H9 (cell line): ENCODE measurements around the gene PRTFDC1. TPM values are rescaled to one million over a fixed set of nuclear protein-coding genes. Genes with fewer than 3 reads are reported as not detected.

ENCODE experiments used
- DNase-seq: peaks from one replicate; pipeline ENCODE4 v3.0.0-alpha.2; 2017
- H2AFZ ChIP-seq: one replicate; pipeline ENCODE4 v1.6.1; 2013; ENCODE audit warnings: mild to moderate bottlenecking, low read length, control low read depth, moderate library complexity
- H2AK5ac ChIP-seq: 2 replicates; pipeline ENCODE4 v1.6.1; 2013; ENCODE audit warnings: low read length, control low read depth, mixed read lengths; ENCODE audit not compliant: insufficient read length
- H2BK120ac ChIP-seq: one replicate; pipeline ENCODE4 v1.6.1; 2013; ENCODE audit warnings: low read depth, mild to moderate bottlenecking, low read length, control low read depth, inconsistent platforms; ENCODE audit not compliant: poor library complexity, severe bottlenecking
- H2BK12ac ChIP-seq: 2 replicates; pipeline ENCODE4 v1.6.1; 2013; ENCODE audit warnings: low read length, control low read depth, mixed read lengths, low read depth; ENCODE audit not compliant: insufficient read length
- H2BK15ac ChIP-seq: 2 replicates; pipeline ENCODE4 v1.6.1; 2013; ENCODE audit warnings: low read depth, low read length, control low read depth
- H2BK20ac ChIP-seq: one replicate; pipeline ENCODE4 v1.6.1; 2013; ENCODE audit warnings: low read depth, mild to moderate bottlenecking, low read length, control low read depth, inconsistent platforms; ENCODE audit not compliant: poor library complexity, severe bottlenecking
- H2BK5ac ChIP-seq: 2 replicates; pipeline ENCODE4 v1.6.1; 2013; ENCODE audit warnings: low read length, control low read depth, mixed read lengths; ENCODE audit not compliant: insufficient read length
- H3K14ac ChIP-seq: 2 replicates; pipeline ENCODE4 v1.6.1; 2013; ENCODE audit warnings: low read length, control low read depth; ENCODE audit not compliant: insufficient read depth
- H3K18ac ChIP-seq: 2 replicates; pipeline ENCODE4 v1.6.1; 2013; ENCODE audit warnings: low read depth, mild to moderate bottlenecking, mixed read lengths, low read length, control low read depth; ENCODE audit not compliant: insufficient read length
- H3K23ac ChIP-seq: 2 replicates; pipeline ENCODE4 v1.6.1; 2013; ENCODE audit warnings: low read length, control low read depth, mixed read lengths, low read depth; ENCODE audit not compliant: insufficient read length
- H3K23me2 ChIP-seq: 2 replicates; pipeline ENCODE4 v1.6.1; 2013; ENCODE audit warnings: low read depth, mild to moderate bottlenecking, mixed read lengths, low read length, control low read depth; ENCODE audit not compliant: insufficient read length, poor library complexity, severe bottlenecking
- H3K27ac ChIP-seq: 2 replicates; pipeline ENCODE4 v1.5.1; 2013; ENCODE audit warnings: low read length, control low read depth, mixed read lengths, low read depth; ENCODE audit not compliant: insufficient read length
- H3K27me3 ChIP-seq: 2 replicates; pipeline ENCODE4 v1.6.1; 2013; ENCODE audit warnings: low read length, control low read depth, inconsistent platforms; ENCODE audit not compliant: insufficient read depth
- H3K4ac ChIP-seq: 2 replicates; pipeline ENCODE4 v1.6.1; 2013; ENCODE audit warnings: low read depth, mild to moderate bottlenecking, control low read depth, inconsistent platforms, low read length, moderate library complexity
- H3K4me1 ChIP-seq: 2 replicates; pipeline ENCODE4 v1.6.1; 2013; ENCODE audit warnings: low read length, control low read depth, inconsistent platforms; ENCODE audit not compliant: insufficient read depth
- H3K4me2 ChIP-seq: 2 replicates; pipeline ENCODE4 v1.6.1; 2013; ENCODE audit warnings: low read length, control low read depth, mixed read lengths; ENCODE audit not compliant: insufficient read length, insufficient read depth
- H3K56ac ChIP-seq: 2 replicates; pipeline ENCODE4 v1.6.1; 2013; ENCODE audit warnings: low read depth, mild to moderate bottlenecking, mixed read lengths, low read length, control low read depth; ENCODE audit not compliant: insufficient read length
- H3K79me1 ChIP-seq: 2 replicates; pipeline ENCODE4 v1.6.1; 2013; ENCODE audit warnings: low read depth, mild to moderate bottlenecking, moderate library complexity, low read length, control low read depth, inconsistent platforms; ENCODE audit not compliant: insufficient read depth, poor library complexity, severe bottlenecking
- H3K79me2 ChIP-seq: 2 replicates; pipeline ENCODE4 v1.6.1; 2013; ENCODE audit warnings: low read length, control low read depth, inconsistent platforms; ENCODE audit not compliant: insufficient read depth
- H3K9ac ChIP-seq: 2 replicates; pipeline ENCODE4 v1.6.1; 2013; ENCODE audit warnings: low read length, control low read depth, mixed read lengths; ENCODE audit not compliant: insufficient read length; ENCODE audit errors: extremely low read depth
- H3K9me3 ChIP-seq: one replicate; pipeline ENCODE4 v1.6.1; 2013; ENCODE audit warnings: low read depth, low read length, inconsistent platforms; ENCODE audit not compliant: control insufficient read depth
- H3T11ph ChIP-seq: one replicate; pipeline ENCODE4 v1.6.1; 2013; ENCODE audit warnings: mild to moderate bottlenecking, low read length, control low read depth, inconsistent platforms
- H4K20me1 ChIP-seq: one replicate; pipeline ENCODE4 v1.6.1; 2013; ENCODE audit not compliant: control insufficient read depth, insufficient read length, insufficient read depth
- H4K5ac ChIP-seq: 2 replicates; pipeline ENCODE4 v1.6.1; 2013; ENCODE audit warnings: low read depth, mild to moderate bottlenecking, mixed read lengths, low read length, control low read depth; ENCODE audit not compliant: insufficient read length
- H4K8ac ChIP-seq: replicated peaks from 2 replicates; pipeline ENCODE4 v1.6.1; 2013; ENCODE audit warnings: low read length, control low read depth, mixed read lengths, low read depth; ENCODE audit not compliant: insufficient read length
- H4K91ac ChIP-seq: 2 replicates; pipeline ENCODE4 v1.6.1; 2013; ENCODE audit warnings: low read depth, mild to moderate bottlenecking, moderate library complexity, mixed read lengths, low read length, control low read depth; ENCODE audit not compliant: insufficient read length
- H3K27ac Mint-ChIP-seq, 3 experiments: 2 replicates in 2 of 3; 3 replicates in 1 of 3; pipeline ENCODE4 v1.8.0; 2020 to 2021; ENCODE audit warnings: mixed read lengths in 3 of 3, mild to moderate bottlenecking in 1 of 3, moderate library complexity in 1 of 3
- H3K27me3 Mint-ChIP-seq: 2 replicates; pipeline ENCODE4 v1.8.0; 2021; ENCODE audit warnings: low read depth, mild to moderate bottlenecking, moderate library complexity, mixed read lengths
- H3K36me3 Mint-ChIP-seq, 3 experiments: 2 replicates in 2 of 3; 3 replicates in 1 of 3; pipeline ENCODE4 v1.8.0; 2020 to 2021; ENCODE audit warnings: low read depth in 3 of 3, mixed read lengths in 3 of 3; ENCODE audit not compliant: insufficient read depth in 1 of 3
- H3K4me1 Mint-ChIP-seq, 2 experiments: 2 replicates each; pipeline ENCODE4 v1.8.0; 2020; ENCODE audit warnings: mixed read lengths in 2 of 2
- H3K4me3 Mint-ChIP-seq, 2 experiments: 2 replicates in 1 of 2; 3 replicates in 1 of 2; pipeline ENCODE4 v1.8.0; 2020 to 2021; ENCODE audit warnings: mild to moderate bottlenecking in 2 of 2, mixed read lengths in 2 of 2, moderate library complexity in 1 of 2
- H3K9me3 Mint-ChIP-seq, 2 experiments: 2 replicates in 1 of 2; 3 replicates in 1 of 2; pipeline ENCODE4 v1.8.0; 2020; ENCODE audit warnings: mild to moderate bottlenecking in 2 of 2, mixed read lengths in 2 of 2, moderate library complexity in 1 of 2
- WGBS: extraction: QIAGEN DNeasy Blood & Tissue Kit; methylation state at CpG from one replicate; pipeline ENCODE4 v1.1.7; 2013; ENCODE audit warnings: missing lambda C conversion rate, low lambda C conversion rate, mixed read lengths; ENCODE audit not compliant: insufficient read length; ENCODE audit errors: extremely low coverage; 5-methylcytosine and 5-hydroxymethylcytosine counted together
- total RNA-seq: library from RNA; stranded (reverse); gene quantifications from 2 replicates; pipeline ENCODE4 v1.2.1, GENCODE V29; 2021
- TF ChIP-seq, protein P1 (sequence below): fragments of 200-600 bp; sonication (generic); conservative IDR thresholded peaks from 3 replicates; pipeline ENCODE4 v1.8.0; 2021; ENCODE audit warnings: antibody characterized with exemption, mild to moderate bottlenecking

Gene PRTFDC1
- total RNA-seq, 1 experiment from 2014 or later = 7.5 TPM

DNA sequence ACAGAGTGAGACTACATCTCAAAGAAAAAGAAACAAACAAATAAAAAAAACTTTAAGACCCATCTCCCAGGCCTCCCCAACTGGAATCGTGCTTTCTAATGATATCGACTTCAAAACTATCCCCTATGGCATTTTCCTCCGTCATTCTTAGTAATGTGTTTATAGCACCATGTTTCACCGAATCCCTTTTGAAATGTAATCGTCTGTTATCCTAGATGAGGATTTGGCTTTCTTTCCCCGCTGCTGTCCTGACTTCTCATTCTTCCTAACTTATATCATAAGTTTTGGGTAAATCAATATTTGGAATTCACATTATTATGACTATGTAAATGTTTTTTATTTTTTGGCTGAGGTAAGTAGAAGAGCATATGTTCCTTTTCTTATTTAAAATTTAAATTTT is 151.5 kb downstream of the PRTFDC1 start:
- Histone ChIP-seq H2BK5ac (no peak overlapping the region), H3K4me1 (no peaks in the 10 kb centered on the region), H3K18ac (no peak overlapping the region), H2BK15ac (no peak overlapping the region), H2BK12ac (no peak overlapping the region), H4K8ac (no peak overlapping the region), H3K14ac (no peak overlapping the region), H3K79me1 (no peaks in the 10 kb centered on the region), H2BK120ac (no peak overlapping the region), H3K56ac (no peak overlapping the region), H3K23me2 (no peaks in the 10 kb centered on the region), H3K9ac (no peak overlapping the region), H4K91ac (no peak overlapping the region), H2AFZ (no peak overlapping the region), H2AK5ac (no peak overlapping the region), H3K79me2 (no peaks in the 10 kb centered on the region), H4K5ac (no peak overlapping the region), H2BK20ac (no peak overlapping the region), H3K4me2 (no peak overlapping the region), H3K27ac (no peak overlapping the region), H3T11ph (no peak overlapping the region), H3K27me3 (no peaks in the 10 kb centered on the region), H3K9me3 (no peaks in the 10 kb centered on the region), H4K20me1 (no peaks in the 10 kb centered on the region), H3K23ac (no peak overlapping the region), H3K4ac (no peak overlapping the region)
- Mint-ChIP-seq H3K4me1 (peaks cover 3 to 8% of the 10 kb centered on the region in 2 experiments; a peak in 2 of 4 replicates), H3K36me3 (no peaks in the 10 kb centered on the region), H3K4me3 (no peak overlapping the region), H3K27ac (no peak overlapping the region), H3K9me3 (no peaks in the 10 kb centered on the region), H3K27me3 (no peaks in the 10 kb centered on the region)
- no peak for DNase-seq
- WGBS = no CpG with 5 or more reads among the region's 6 CpGs
- TF ChIP-seq, protein P1, sequence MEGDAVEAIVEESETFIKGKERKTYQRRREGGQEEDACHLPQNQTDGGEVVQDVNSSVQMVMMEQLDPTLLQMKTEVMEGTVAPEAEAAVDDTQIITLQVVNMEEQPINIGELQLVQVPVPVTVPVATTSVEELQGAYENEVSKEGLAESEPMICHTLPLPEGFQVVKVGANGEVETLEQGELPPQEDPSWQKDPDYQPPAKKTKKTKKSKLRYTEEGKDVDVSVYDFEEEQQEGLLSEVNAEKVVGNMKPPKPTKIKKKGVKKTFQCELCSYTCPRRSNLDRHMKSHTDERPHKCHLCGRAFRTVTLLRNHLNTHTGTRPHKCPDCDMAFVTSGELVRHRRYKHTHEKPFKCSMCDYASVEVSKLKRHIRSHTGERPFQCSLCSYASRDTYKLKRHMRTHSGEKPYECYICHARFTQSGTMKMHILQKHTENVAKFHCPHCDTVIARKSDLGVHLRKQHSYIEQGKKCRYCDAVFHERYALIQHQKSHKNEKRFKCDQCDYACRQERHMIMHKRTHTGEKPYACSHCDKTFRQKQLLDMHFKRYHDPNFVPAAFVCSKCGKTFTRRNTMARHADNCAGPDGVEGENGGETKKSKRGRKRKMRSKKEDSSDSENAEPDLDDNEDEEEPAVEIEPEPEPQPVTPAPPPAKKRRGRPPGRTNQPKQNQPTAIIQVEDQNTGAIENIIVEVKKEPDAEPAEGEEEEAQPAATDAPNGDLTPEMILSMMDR = no peak

Other genes with a start within 250 kb of the PRTFDC1 start
- gene ARHGAP21, start 228.7 kb downstream of the PRTFDC1 start, total RNA-seq = 49.5 and 59.4 TPM in 2 replicates
- 0.26 TPM in 1 of 2 replicates, not detected in the other for gene ENKUR, start 63.6 kb upstream of the PRTFDC1 start, total RNA-seq
- 3.9 and 4.2 TPM in 2 replicates for gene THNSL1, start 64.0 kb upstream of the PRTFDC1 start, total RNA-seq
- 0.24 and 0.33 TPM in 2 replicates for gene GPR158, start 222.4 kb upstream of the PRTFDC1 start, total RNA-seq